WTC11 (cell line): ENCODE measurements around the gene ATP1A4. TPM values are rescaled to one million over a fixed set of nuclear protein-coding genes. Genes with fewer than 3 reads are reported as not detected.

ENCODE experiments used
- ATAC-seq: fragments of 200-7000 bp; cut with Tn5 transposase; 2 replicates; pipeline ENCODE4 v1.10.0; 2021; ENCODE audit warnings: mild to moderate bottlenecking, moderate library complexity
- CTCF ChIA-PET: fragments of 300-600 bp; sonication (Branson Sonifier 250); formaldehyde crosslinking; loops from one replicate; lab custom pipeline; 2021; ENCODE audit warnings: antibody characterized with exemption; lab: Charles Lee
- POLR2A ChIA-PET: fragments of 350-600 bp; sonication (Branson Sonifier 250); formaldehyde crosslinking; loops from one replicate; lab custom pipeline; 2021; ENCODE audit warnings: antibody characterized with exemption; lab: Charles Lee
- DNase-seq: peaks from one replicate; pipeline ENCODE4 v3.0.0; 2021; ENCODE audit warnings: low spot score
- H3K27ac Mint-ChIP-seq: 2 replicates; pipeline ENCODE4 v1.8.0; 2021; ENCODE audit warnings: mixed read lengths
- H3K27me3 Mint-ChIP-seq: 2 replicates; pipeline ENCODE4 v1.8.0; 2021; ENCODE audit warnings: low read depth, mild to moderate bottlenecking, moderate library complexity, mixed read lengths
- H3K36me3 Mint-ChIP-seq: 2 replicates; pipeline ENCODE4 v1.8.0; 2021; ENCODE audit warnings: mixed read lengths
- H3K4me1 Mint-ChIP-seq: 2 replicates; pipeline ENCODE4 v1.8.0; 2022; ENCODE audit warnings: mixed read lengths
- H3K4me3 Mint-ChIP-seq: 2 replicates; pipeline ENCODE4 v1.8.0; 2021; ENCODE audit warnings: mild to moderate bottlenecking, moderate library complexity, mixed read lengths
- H3K9me3 Mint-ChIP-seq: 2 replicates; pipeline ENCODE4 v1.8.0; 2021; ENCODE audit warnings: mixed read lengths
- E2F1 ChIP-seq: sonication (generic); formaldehyde crosslinking; IDR thresholded peaks from 2 replicates; pipeline ENCODE4 v1.8.0; 2022; ENCODE audit warnings: mild to moderate bottlenecking, missing genetic modification reagents
- ERG ChIP-seq: fragments of 250-450 bp; sonication (Bioruptor Pico); IDR thresholded peaks from 2 replicates; pipeline ENCODE4 v1.8.0; 2021; ENCODE audit warnings: mild to moderate bottlenecking
- FOXJ3 ChIP-seq: sonication (generic); formaldehyde crosslinking; IDR thresholded peaks from 2 replicates; pipeline ENCODE4 v1.9.0; 2021; ENCODE audit warnings: missing genetic modification reagents, mild to moderate bottlenecking, borderline replicate concordance
- FOXP4 ChIP-seq: sonication (generic); formaldehyde crosslinking; IDR thresholded peaks from 2 replicates; pipeline ENCODE4 v1.8.0; 2022; ENCODE audit warnings: mild to moderate bottlenecking, missing genetic modification reagents
- HMGXB4 ChIP-seq: sonication (generic); formaldehyde crosslinking; IDR thresholded peaks from 2 replicates; pipeline ENCODE4 v1.8.1; 2023; ENCODE audit warnings: mild to moderate bottlenecking, moderate library complexity, missing genetic modification reagents
- MLX ChIP-seq: sonication (generic); formaldehyde crosslinking; IDR thresholded peaks from 2 replicates; pipeline ENCODE4 v1.8.1; 2023; ENCODE audit warnings: mild to moderate bottlenecking, missing genetic modification reagents, moderate library complexity
- NFATC4 ChIP-seq: fragments of 250-450 bp; sonication (Bioruptor Pico); IDR thresholded peaks from 2 replicates; pipeline ENCODE4 v1.9.0; 2021; ENCODE audit warnings: mild to moderate bottlenecking
- NFE2L1 ChIP-seq: sonication (generic); formaldehyde crosslinking; IDR thresholded peaks from 2 replicates; pipeline ENCODE4 v1.8.1; 2023; ENCODE audit warnings: missing genetic modification reagents
- OVOL2 ChIP-seq: fragments of 250-450 bp; sonication (Bioruptor Pico); IDR thresholded peaks from 2 replicates; pipeline ENCODE4 v1.9.0; 2021; ENCODE audit warnings: mild to moderate bottlenecking, borderline replicate concordance
- RORB ChIP-seq: fragments of 250-450 bp; sonication (Bioruptor Pico); IDR thresholded peaks from 2 replicates; pipeline ENCODE4 v1.9.0; 2021; ENCODE audit warnings: mild to moderate bottlenecking
- SMAD3 ChIP-seq: sonication (generic); formaldehyde crosslinking; IDR thresholded peaks from 2 replicates; pipeline ENCODE4 v1.8.0; 2022; ENCODE audit warnings: missing genetic modification reagents, mild to moderate bottlenecking, borderline replicate concordance
- SMAD4 ChIP-seq: sonication (generic); formaldehyde crosslinking; IDR thresholded peaks from 2 replicates; pipeline ENCODE4 v1.8.0; 2022; ENCODE audit warnings: mild to moderate bottlenecking, missing genetic modification reagents
- SOX15 ChIP-seq: fragments of 250-450 bp; sonication (Bioruptor Pico); IDR thresholded peaks from 2 replicates; pipeline ENCODE4 v1.9.0; 2021; ENCODE audit warnings: mild to moderate bottlenecking
- TEAD4 ChIP-seq: sonication (generic); formaldehyde crosslinking; IDR thresholded peaks from 2 replicates; pipeline ENCODE4 v1.8.0; 2022; ENCODE audit warnings: mild to moderate bottlenecking, missing genetic modification reagents
- TP53 ChIP-seq: sonication (generic); formaldehyde crosslinking; IDR thresholded peaks from 2 replicates; pipeline ENCODE4 v1.8.1; 2023; ENCODE audit warnings: mild to moderate bottlenecking, missing genetic modification reagents
- ZNF532 ChIP-seq: fragments of 250-450 bp; sonication (Bioruptor Pico); IDR thresholded peaks from 2 replicates; pipeline ENCODE4 v1.9.0; 2021; ENCODE audit warnings: mild to moderate bottlenecking, borderline replicate concordance
- total RNA-seq: library from RNA; stranded (reverse); gene quantifications from 3 replicates; pipeline ENCODE4 v1.2.3, GENCODE V29; 2021

ATP1A4 gene
- total RNA-seq, 1 experiment from 2014 or later = 0.37 TPM

GRCh38 chr1:160139840-160140239 lies 11.6 kb upstream of the ATP1A4 start:
- Mint-ChIP-seq H3K4me1 (peaks cover 4% of the 10 kb centered on the region), H3K4me3 (no peak overlapping the region), H3K27ac (no peak overlapping the region), H3K36me3 (peaks cover 15% of the 10 kb centered on the region), H3K27me3 (no peaks in the 10 kb centered on the region), H3K9me3 (no peaks in the 10 kb centered on the region)
- TF ChIP-seq SMAD4 (no peak), TEAD4 (CRISPR knock-in tag) (no peak), ZNF532 (CRISPR knock-in tag) (no peak), MLX (no peak), HMGXB4 (CRISPR knock-in tag) (no peak), FOXP4 (CRISPR knock-in tag) (no peak), ERG (CRISPR knock-in tag) (no peak), OVOL2 (no peak), FOXJ3 (no peak)
- ATAC-seq (no peak), DNase-seq (no peak)
- ChIA-PET POLR2A (no interaction called here), CTCF (no interaction called here)

- ATAC-seq (no peak), DNase-seq (no peak)
- no peaks in the 10 kb centered on the region for H3K9me3 Mint-ChIP-seq
- TF ChIP-seq SMAD3 (no peak), E2F1 (CRISPR knock-in tag) (no peak), TP53 (CRISPR knock-in tag) (no peak), NFATC4 (no peak), FOXP4 (CRISPR knock-in tag) (no peak), RORB (CRISPR knock-in tag) (no peak), NFE2L1 (no peak), FOXJ3 (no peak), SOX15 (CRISPR knock-in tag) (no peak)
- H3K27ac Mint-ChIP-seq = 0 out of 2 replicates have a peak overlapping the region, but pooled peaks have one; percentile 32
- peaks cover 7% of the 10 kb centered on the region; the same call in 1 of the 2 replicates for H3K36me3 Mint-ChIP-seq
- H3K4me1 Mint-ChIP-seq = peaks cover 6% of the 10 kb centered on the region
- no peaks in the 10 kb centered on the region for H3K27me3 Mint-ChIP-seq
- H3K4me3 Mint-ChIP-seq = no peak overlapping the region
- ChIA-PET CTCF (no interaction called here), POLR2A (no interaction called here)
Measured at GRCh38 chr1:160143695-160144094, 7.7 kb upstream of the ATP1A4 start.
